ENCODE data around the gene NELL1. TPM values are rescaled to one million over a fixed set of nuclear protein-coding genes. Genes with fewer than 3 reads are reported as not detected.
"Not testable (repeated sequence)": the region's sequence is repeated elsewhere in the genome, so short reads cannot be mapped to it uniquely, and the experiment has no call there.

The NELL1 gene
- total and polyA plus RNA-seq, 7 donors = 0.01 TPM; not detected in 6

- H3K36me3 ChIP-seq (ENCODE audit: insufficient read depth in 1 of 2, low read depth in 1 of 2) = no peaks in the 10 kb centered on the region
- no peak overlapping the region for H3K27ac ChIP-seq
- H3K27me3 ChIP-seq (ENCODE audit: insufficient read depth in 3 of 3, low read length in 2 of 3) = no peaks in the 10 kb centered on the region
- WGBS, 3 donors = 61 to 68% (median 68%) methylated on average over 4 of the region's 4 CpGs
- intact Hi-C loops (cut with DNase I) = no loop called here
- H3K4me1 ChIP-seq = no peaks in the 10 kb centered on the region
- H3K4me3 ChIP-seq = no peak overlapping the region
- no peak for TF ChIP-seq CTCF (IDR thresholded peaks at IDR 0.05)
- no peaks in the 10 kb centered on the region for H3K9me3 ChIP-seq
- DNase-seq (no peak), ATAC-seq (no peak)
Measured at GRCh38 chr11:21262992-21263391, 593.6 kb downstream of the NELL1 start.

GRCh38 chr11:21264125-21264524 is 594.7 kb downstream of the NELL1 start:
- Histone ChIP-seq H3K36me3 (ENCODE audit: insufficient read depth in 1 of 2, low read depth in 1 of 2) (no peaks in the 10 kb centered on the region), H3K4me1 (no peaks in the 10 kb centered on the region), H3K9me3 (no peaks in the 10 kb centered on the region), H3K4me3 (no peak overlapping the region), H3K27me3 (ENCODE audit: insufficient read depth in 3 of 3, low read length in 2 of 3) (no peaks in the 10 kb centered on the region), H3K27ac (no peak overlapping the region)
- ATAC-seq (no peak), DNase-seq (no peak)
- no peak for TF ChIP-seq CTCF (IDR thresholded peaks at IDR 0.05)
- WGBS, 3 donors = 57 to 78% (median 65%) methylated on average over 1 of the region's 1 CpG
- intact Hi-C loops (cut with DNase I) = no loop called here

GRCh38 chr11:21268036-21268435 is 598.6 kb downstream of the NELL1 start:
- intact Hi-C loops (cut with DNase I) = no loop called here
- H3K27me3 ChIP-seq (ENCODE audit: insufficient read depth in 3 of 3, low read length in 2 of 3) = no peaks in the 10 kb centered on the region
- H3K36me3 ChIP-seq (ENCODE audit: insufficient read depth in 1 of 2, low read depth in 1 of 2) = no peaks in the 10 kb centered on the region
- DNase-seq = no peak
- WGBS, 3 donors = 53 to 62% (median 60%) methylated on average over 2 of the region's 2 CpGs
- H3K4me1 ChIP-seq = no peaks in the 10 kb centered on the region
- H3K4me3 ChIP-seq = no peak overlapping the region
- no peak for ATAC-seq
- no peak overlapping the region for H3K27ac ChIP-seq
- TF ChIP-seq CTCF (IDR thresholded peaks at IDR 0.05) = no peak
- no peaks in the 10 kb centered on the region for H3K9me3 ChIP-seq

- H3K27me3 ChIP-seq (ENCODE audit: insufficient read depth in 3 of 3, low read length in 2 of 3); H3K4me3 ChIP-seq; H3K4me1 ChIP-seq; H3K36me3 ChIP-seq (ENCODE audit: insufficient read depth in 1 of 2, low read depth in 1 of 2); H3K9me3 ChIP-seq; intact Hi-C loops (cut with DNase I); ATAC-seq; H3K27ac ChIP-seq; DNase-seq: not testable (repeated sequence)
- 73 to 82% (median 74%) methylated on average over 6 of the region's 6 CpGs for WGBS, 3 donors
Measured at GRCh38 chr11:21272139-21272538, 602.8 kb downstream of the NELL1 start.

- Histone ChIP-seq H3K27me3 (ENCODE audit: insufficient read depth in 3 of 3, low read length in 2 of 3) (no peaks in the 10 kb centered on the region), H3K9me3 (no peaks in the 10 kb centered on the region), H3K4me1 (no peaks in the 10 kb centered on the region), H3K27ac (no peak overlapping the region), H3K4me3 (no peak overlapping the region), H3K36me3 (ENCODE audit: insufficient read depth in 1 of 2, low read depth in 1 of 2) (no peaks in the 10 kb centered on the region)
- no peak for DNase-seq
- no peak for ATAC-seq
- 51 to 61% (median 55%) methylated on average over 1 of the region's 1 CpG for WGBS, 3 donors
- no peak for TF ChIP-seq CTCF (IDR thresholded peaks at IDR 0.05)
- intact Hi-C loops (cut with DNase I) = no loop called here
Measured at GRCh38 chr11:21278840-21279239, 609.5 kb downstream of the NELL1 start.

All from psoas muscle (tissue), 8 donors.